Testis (tissue), 2 donors: ENCODE data around the gene CACNB4.

Experiments
- CTCF ChIP-seq, 3 experiments: fragments of 450-650 bp in 2 of 3; fragments of 200-600 bp in 1 of 3; sonication (generic) in 1 of 3; IDR thresholded peaks; one replicate each; pipeline ENCODE4 v1.5.1; 2016 to 2019; ENCODE audit warnings: antibody characterized with exemption in 3 of 3, mild to moderate bottlenecking in 2 of 3, moderate library complexity in 1 of 3
- POLR2A ChIP-seq: fragments of 450-650 bp; IDR thresholded peaks from one replicate; pipeline ENCODE4 v1.6.1; 2017; ENCODE audit warnings: antibody characterized with exemption, mild to moderate bottlenecking, moderate library complexity

GRCh38 chr2:151845884-151846283 lies 253.0 kb downstream of the CACNB4 start:
- no peak for TF ChIP-seq CTCF (IDR thresholded peaks at IDR 0.05)
- no peak for TF ChIP-seq POLR2A
